Prostate gland (tissue), 2 donors: ENCODE data around the gene DRC7.

Source experiments
- CTCF ChIP-seq, 4 experiments: fragments of 200-600 bp in 2 of 4; fragments of 450-650 bp in 2 of 4; sonication (generic) in 2 of 4; IDR thresholded peaks; 1 replicate in 3 of 4; 2 replicates in 1 of 4; pipeline ENCODE4 v1.5.1; 2016 to 2019; ENCODE audit warnings: antibody characterized with exemption in 4 of 4, mild to moderate bottlenecking in 2 of 4, moderate library complexity in 2 of 4
- POLR2A ChIP-seq: fragments of 450-650 bp; IDR thresholded peaks from one replicate; pipeline ENCODE4 v1.6.1; 2016; ENCODE audit warnings: antibody characterized with exemption, mild to moderate bottlenecking
- POLR2AphosphoS5 ChIP-seq: sonication (generic); formaldehyde crosslinking; IDR thresholded peaks from one replicate; pipeline ENCODE4 v1.6.1; 2017; ENCODE audit warnings: antibody characterized with exemption

GRCh38 chr16:57757326-57757786 is 62.8 kb downstream of the DRC7 start:
- no peak for TF ChIP-seq POLR2A
- TF ChIP-seq POLR2AphosphoS5 = peak; percentile 50
- peak; percentile 76 to 96 (median 90) for TF ChIP-seq CTCF (IDR thresholded peaks at IDR 0.05)
